Right ventricle myocardium superior (tissue), 1 donor: ENCODE measurements around the gene TSHZ1. TPM values are rescaled to one million over a fixed set of nuclear protein-coding genes. Genes with fewer than 3 reads are reported as not detected.

Experiments
- ATAC-seq: fragments of 200-7000 bp; cut with Tn5 transposase; one replicate; pipeline ENCODE4 v1.9.1; 2020; ENCODE audit warnings: mild to moderate bottlenecking; ENCODE audit not compliant: poor library complexity
- DNase-seq: peaks from one replicate; pipeline ENCODE4 v3.0.0-alpha.2; 2020
- intact Hi-C: fragments of 100-400 bp; cut with DNase I; formaldehyde crosslinking; loops from one replicate; pipeline ENCODE4 v1.11.2; 2022
- total RNA-seq: library from RNA; stranded (reverse); fragmentation: NEBNext Ultra II Directional; extraction: Animal tissue kit (Norgen Biotek cat#: 25700); gene quantifications from one replicate; pipeline ENCODE4 v1.2.1, GENCODE V29; 2021
- donor health status: DM: no; HTN: yes; CAD: no; lungs with severe emphysema.

Gene TSHZ1
- total RNA-seq, 1 donor from 2014 or later: 24.0 TPM

- no peak for DNase-seq
- intact Hi-C loops: no loop called here
- ATAC-seq: no peak
Observed at GRCh38 chr18:75282746-75283145, 72.1 kb downstream of the TSHZ1 start.

GRCh38 chr18:75283731-75284130 is 73.1 kb downstream of the TSHZ1 start:
- intact Hi-C loops: no loop called here
- no peak for ATAC-seq
- DNase-seq: no peak

- ATAC-seq (no peak), DNase-seq (no peak)
- intact Hi-C loops: no loop called here
Observed at GRCh38 chr18:75284566-75284965, 74.0 kb downstream of the TSHZ1 start.

GRCh38 chr18:75285876-75286275 is 75.3 kb downstream of the TSHZ1 start:
- intact Hi-C loops: no loop called here
- no peak for DNase-seq
- ATAC-seq: no peak

GRCh38 chr18:75287006-75287405 is 76.4 kb downstream of the TSHZ1 start:
- no peak for ATAC-seq
- no peak for DNase-seq
- intact Hi-C loops: no loop called here

- intact Hi-C loops: no loop called here
- DNase-seq: no peak
- no peak for ATAC-seq
Observed at GRCh38 chr18:75287700-75288099, 77.1 kb downstream of the TSHZ1 start.

- intact Hi-C loops: no loop called here
- DNase-seq: no peak
- no peak for ATAC-seq
Observed at GRCh38 chr18:75289761-75290160, 79.2 kb downstream of the TSHZ1 start.

- no peak for DNase-seq
- ATAC-seq: no peak
- intact Hi-C loops: no loop called here
Observed at GRCh38 chr18:75290737-75291358, 80.3 kb downstream of the TSHZ1 start.

GRCh38 chr18:75291460-75291859 is 80.9 kb downstream of the TSHZ1 start:
- no peak for DNase-seq
- intact Hi-C loops: no loop called here
- ATAC-seq: no peak

GRCh38 chr18:75293591-75293990 is 83.0 kb downstream of the TSHZ1 start:
- ATAC-seq (no peak), DNase-seq (no peak)

GRCh38 chr18:75297731-75298130 is 87.1 kb downstream of the TSHZ1 start:
- DNase-seq (no peak), ATAC-seq (no peak)
- intact Hi-C loops: no loop called here

More at GRCh38 chr18:75293591-75293990, 83.0 kb downstream of the TSHZ1 start:
- intact Hi-C loops: no loop called here

GRCh38 chr18:75304678-75305557 is 94.3 kb downstream of the TSHZ1 start:
- no peak for DNase-seq
- intact Hi-C loops: no loop called here
- ATAC-seq: no peak

- ATAC-seq (no peak), DNase-seq (no peak)
- intact Hi-C loops: no loop called here
Observed at GRCh38 chr18:75305984-75306383, 95.4 kb downstream of the TSHZ1 start.

GRCh38 chr18:75307530-75307929 is 96.9 kb downstream of the TSHZ1 start:
- DNase-seq (no peak), ATAC-seq (no peak)
- intact Hi-C loops: no loop called here

- ATAC-seq (no peak), DNase-seq (no peak)
- intact Hi-C loops: no loop called here
Observed at GRCh38 chr18:75309564-75309963, 99.0 kb downstream of the TSHZ1 start.

- no peak for DNase-seq
- intact Hi-C loops: no loop called here
- no peak for ATAC-seq
Observed at GRCh38 chr18:75314117-75314516, 103.5 kb downstream of the TSHZ1 start.

- DNase-seq: no peak
- no peak for ATAC-seq
- intact Hi-C loops: no loop called here
Observed at GRCh38 chr18:75314606-75315005, 104.0 kb downstream of the TSHZ1 start.

- DNase-seq (no peak), ATAC-seq (no peak)
- intact Hi-C loops: no loop called here
Observed at GRCh38 chr18:75316223-75316622, 105.6 kb downstream of the TSHZ1 start.

- ATAC-seq: no peak
- intact Hi-C loops: no loop called here
- DNase-seq: no peak
Observed at GRCh38 chr18:75316826-75317225, 106.2 kb downstream of the TSHZ1 start.

GRCh38 chr18:75317300-75317699 is 106.7 kb downstream of the TSHZ1 start:
- DNase-seq: no peak
- ATAC-seq: no peak
- intact Hi-C loops: no loop called here
